HCT116 (cell line): Measurements from ENCODE around the gene LANCL3. TPM values are rescaled to one million over a fixed set of nuclear protein-coding genes. Genes with fewer than 3 reads are reported as not detected.

Source experiments
- ATAC-seq: fragments of 200-7000 bp; cut with Tn5 transposase; 2 replicates; pipeline ENCODE4 v1.9.1; 2020; ENCODE audit warnings: mild to moderate bottlenecking, moderate library complexity
- BruUV-seq: library from RNA; stranded (reverse); fragments of 400-500 nt; replicated peaks from 2 replicates; lab custom pipeline; 2021; lab: Mats Ljungman, UMichigan
- CTCF ChIA-PET: fragments of 300-600 bp; sonication (Branson Sonifier 250); formaldehyde crosslinking; loops from one replicate; lab custom pipeline; 2021; ENCODE audit warnings: antibody characterized with exemption; lab: Charles Lee
- POLR2A ChIA-PET: fragments of 300-600, 350-600 bp; sonication (Branson Sonifier 250); formaldehyde crosslinking; loops from one replicate; lab custom pipeline; 2021; ENCODE audit warnings: antibody characterized with exemption; lab: Charles Lee
- RAD21 ChIA-PET, 2 experiments: fragments of 300-600 bp; sonication (Branson Sonifier 250); formaldehyde crosslinking; loops; one replicate each; lab custom pipeline; 2023; ENCODE audit warnings: low total read pairs in 2 of 2; ENCODE audit not compliant: uncharacterized antibody in 2 of 2, unreplicated experiment in 2 of 2, low non-redundant PET in 1 of 2; lab: Charles Lee
- DNase-seq: peaks from one replicate; pipeline ENCODE4 v3.0.0-alpha.2; 2010; ENCODE audit warnings: low read depth, low spot score
- H2AFZ ChIP-seq: fragments of 200-600 bp; shearing (Covaris generic), sonication (generic); 2 replicates; pipeline ENCODE4 v1.6.1; 2017; ENCODE audit warnings: low read depth, mixed run types, mixed read lengths, antibody characterized with exemption, low read length; ENCODE audit not compliant: poor library complexity, severe bottlenecking
- H3K27ac ChIP-seq: 2 replicates; pipeline ENCODE4 v1.5.1; 2012; ENCODE audit warnings: low read depth, low read length
- H3K27me3 ChIP-seq: fragments of 200-600 bp; sonication (generic); 2 replicates; pipeline ENCODE4 v1.6.1; 2016; ENCODE audit warnings: mixed run types, low read length, mixed read lengths; ENCODE audit not compliant: insufficient read depth
- H3K36me3 ChIP-seq, 2 experiments: fragments of 200-500 bp in 1 of 2; fragments of 200-600 bp in 1 of 2; sonication (Bioruptor generic) in 1 of 2; sonication (generic) in 1 of 2; 2 replicates each; pipeline versions ENCODE4 v1.5.1 to v1.6.1; 2014 to 2016; ENCODE audit warnings: low read length in 2 of 2, inconsistent platforms in 1 of 2, mixed read lengths in 1 of 2, mixed run types in 1 of 2; ENCODE audit not compliant: insufficient read depth in 2 of 2, control insufficient read depth in 1 of 2
- H3K4me1 ChIP-seq, 2 experiments: fragments of 200-600 bp in 1 of 2; sonication (generic) in 1 of 2; 2 replicates each; pipeline versions ENCODE4 v1.5.1 to v1.6.1; 2012 to 2017; ENCODE audit warnings: low read length in 2 of 2, inconsistent platforms in 1 of 2, mild to moderate bottlenecking in 1 of 2, mixed read lengths in 1 of 2, mixed run types in 1 of 2, moderate library complexity in 1 of 2; ENCODE audit not compliant: insufficient read depth in 2 of 2, control insufficient read depth in 1 of 2
- H3K4me2 ChIP-seq: fragments of 200-600 bp; sonication (generic); 2 replicates; pipeline ENCODE4 v1.6.1; 2017; ENCODE audit warnings: mixed run types, low read length, mixed read lengths
- H3K4me3 ChIP-seq, 2 experiments: fragments of 200-600 bp in 1 of 2; sonication (generic) in 1 of 2; replicated peaks in 1 of 2; 2 replicates each; pipeline ENCODE4 v1.5.1; 2011 to 2016; ENCODE audit warnings: low read length in 2 of 2, control low read depth in 1 of 2, low read depth in 1 of 2, mild to moderate bottlenecking in 1 of 2, mixed read lengths in 1 of 2, mixed run types in 1 of 2
- H3K79me2 ChIP-seq: fragments of 200-600 bp; sonication (generic); 2 replicates; pipeline ENCODE4 v1.6.1; 2017; ENCODE audit warnings: mild to moderate bottlenecking, mixed run types, low read length, moderate library complexity, mixed read lengths; ENCODE audit not compliant: insufficient read depth
- H3K9ac ChIP-seq: fragments of 200-600 bp; sonication (generic); 2 replicates; pipeline ENCODE4 v1.6.1; 2016; ENCODE audit warnings: low read length, mixed read lengths
- H3K9me2 ChIP-seq: fragments of 200-600 bp; sonication (generic), shearing (Covaris generic); 2 replicates; pipeline ENCODE4 v1.6.1; 2017; ENCODE audit warnings: mixed run types, mild to moderate bottlenecking, moderate library complexity; ENCODE audit not compliant: insufficient read depth
- H3K9me3 ChIP-seq, 2 experiments: fragments of 200-500 bp in 1 of 2; fragments of 200-600 bp in 1 of 2; sonication (Bioruptor generic) in 1 of 2; sonication (generic) in 1 of 2; 2 replicates each; pipeline ENCODE4 v1.6.1; 2014 to 2017; ENCODE audit warnings: low read length in 2 of 2, mixed read lengths in 2 of 2, inconsistent platforms in 1 of 2, low read depth in 1 of 2, mild to moderate bottlenecking in 1 of 2, mixed run types in 1 of 2, moderate library complexity in 1 of 2; ENCODE audit not compliant: control insufficient read depth in 1 of 2, insufficient read depth in 1 of 2
- H4K20me1 ChIP-seq: fragments of 200-600 bp; sonication (generic), shearing (Covaris generic); 2 replicates; pipeline ENCODE4 v1.6.1; 2017; ENCODE audit warnings: mixed run types, mild to moderate bottlenecking, moderate library complexity; ENCODE audit not compliant: insufficient read depth
- CEBPB ChIP-seq: IDR thresholded peaks from 2 replicates; pipeline ENCODE4 v1.6.1; 2012; ENCODE audit warnings: low read depth
- CTCF ChIP-seq, 3 experiments: fragments of 200-600 bp in 1 of 3; sonication (generic) in 1 of 3; IDR thresholded peaks in 2 of 3; conservative IDR thresholded peaks in 1 of 3; 2 replicates each; pipeline ENCODE4 v1.5.1; 2012 to 2017; ENCODE audit warnings: low read depth in 2 of 3, low read length in 2 of 3, antibody characterized with exemption in 1 of 3, borderline replicate concordance in 1 of 3, control low read depth in 1 of 3, mild to moderate bottlenecking in 1 of 3, mixed read lengths in 1 of 3, mixed run types in 1 of 3, moderate library complexity in 1 of 3; ENCODE audit not compliant: insufficient read depth in 1 of 3
- EGR1 ChIP-seq: IDR thresholded peaks from 2 replicates; pipeline ENCODE4 v1.6.1; 2012; ENCODE audit warnings: low read depth
- EZH2 ChIP-seq: fragments of 200-600 bp; sonication (generic); IDR thresholded peaks from 2 replicates; pipeline ENCODE4 v1.6.1; 2017; ENCODE audit warnings: antibody characterized with exemption, mixed run types
- EZH2phosphoT487 ChIP-seq: fragments of 200-600 bp; IDR thresholded peaks from 2 replicates; pipeline ENCODE4 v1.6.1; 2018; ENCODE audit warnings: antibody characterized with exemption, borderline replicate concordance
- POLR2A ChIP-seq: IDR thresholded peaks from 2 replicates; pipeline ENCODE4 v1.7.0; 2011; ENCODE audit warnings: borderline replicate concordance; ENCODE audit not compliant: insufficient read depth, insufficient read length; ENCODE audit errors: extremely low read depth
- POLR2AphosphoS5 ChIP-seq: IDR thresholded peaks from 2 replicates; pipeline ENCODE4 v1.6.1; 2011; ENCODE audit warnings: mild to moderate bottlenecking, low read depth, low read length, moderate library complexity
- RAD21 ChIP-seq: IDR thresholded peaks from 2 replicates; pipeline ENCODE4 v1.6.1; 2012; ENCODE audit warnings: low read depth, mild to moderate bottlenecking
- SIN3A ChIP-seq: IDR thresholded peaks from 2 replicates; pipeline ENCODE4 v1.6.1; 2012; ENCODE audit warnings: low read depth
- SP1 ChIP-seq: IDR thresholded peaks from 2 replicates; pipeline ENCODE4 v1.6.1; 2012; ENCODE audit warnings: low read depth
- SRF ChIP-seq: IDR thresholded peaks from 2 replicates; pipeline ENCODE4 v1.6.1; 2012; ENCODE audit warnings: low read depth
- YY1 ChIP-seq: IDR thresholded peaks from 2 replicates; pipeline ENCODE4 v1.6.1; 2011; ENCODE audit warnings: low read length, low read depth, moderate library complexity, mild to moderate bottlenecking; ENCODE audit not compliant: insufficient replicate concordance; ENCODE audit errors: extremely low read depth
- ZFX ChIP-seq: fragments of 450-650 bp; IDR thresholded peaks from 2 replicates; pipeline ENCODE4 v1.6.1; 2017
- ZNF274 ChIP-seq: fragments of 200-500 bp; sonication (Bioruptor generic); IDR thresholded peaks from 2 replicates; pipeline ENCODE4 v1.6.1; 2014; ENCODE audit warnings: mild to moderate bottlenecking, low read depth, low read length, inconsistent platforms
- intact Hi-C: fragments of 100-400 bp; cut with micrococcal nuclease; formaldehyde crosslinking; loops from 2 replicates; pipeline ENCODE4 v1.10.0; 2022
- total RNA-seq: library from RNA; stranded (reverse); gene quantifications from one replicate; pipeline ENCODE4 v1.2.1, GENCODE V29; 2021; ENCODE audit not compliant: unreplicated experiment
- TF ChIP-seq, protein P1 (sequence below): IDR thresholded peaks from 2 replicates; pipeline ENCODE4 v1.6.1; 2012
- TF ChIP-seq, protein P2 (sequence below): IDR thresholded peaks from 2 replicates; pipeline ENCODE4 v1.6.1; 2012

LANCL3 gene
- total RNA-seq, 1 experiment from 2014 or later = 2.4 TPM

DNA sequence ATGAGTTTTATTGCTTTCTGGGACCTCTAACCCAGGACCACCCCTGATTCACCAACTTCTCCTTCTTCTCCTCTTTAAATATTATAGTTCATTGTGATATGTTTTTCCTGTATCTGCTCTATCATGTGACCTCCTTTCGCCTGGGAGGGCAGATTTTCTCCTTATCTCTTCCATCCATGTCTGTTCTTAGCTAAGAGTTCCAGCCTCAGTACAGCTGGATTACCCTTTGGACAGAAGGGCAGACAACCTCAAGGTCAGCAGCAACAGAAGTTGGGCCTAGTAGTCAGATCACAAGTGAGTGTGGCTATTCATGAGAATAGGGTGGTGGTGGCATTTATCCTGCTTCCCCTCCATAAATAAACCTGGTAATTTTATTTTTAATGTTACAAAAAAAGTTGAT lies 108.4 kb downstream of the LANCL3 start (continued):
- TF ChIP-seq POLR2AphosphoS5 (no peak), CEBPB (no peak), RAD21 (no peak), EZH2phosphoT487 (no peak), EZH2 (no peak), YY1 (no peak), EGR1 (no peak), SIN3A (no peak), ZNF274 (no peak)

GRCh38 chrX:37684426-37684825 lies 113.0 kb downstream of the LANCL3 start:
- Histone ChIP-seq H3K4me1 (peaks cover 11 to 24% of the 10 kb centered on the region in 2 experiments), H3K9ac (no peak overlapping the region), H4K20me1 (no peaks in the 10 kb centered on the region), H3K4me3 (no peak overlapping the region)
- TF ChIP-seq POLR2A (no peak), SIN3A (no peak), ZFX (no peak), SRF (no peak), CTCF (IDR thresholded peaks at IDR 0.05 in 2 of 3, conservative IDR thresholded peaks at IDR 0.05 in 1 of 3; ENCODE audit: borderline replicate concordance in 1 of 3, insufficient read depth in 1 of 3, low read depth in 2 of 3, low read length in 2 of 3) (no peak), CEBPB (no peak), SP1 (no peak), ZNF274 (no peak), EGR1 (no peak), EZH2phosphoT487 (no peak), RAD21 (no peak), EZH2 (no peak)
- TF ChIP-seq, protein P1, sequence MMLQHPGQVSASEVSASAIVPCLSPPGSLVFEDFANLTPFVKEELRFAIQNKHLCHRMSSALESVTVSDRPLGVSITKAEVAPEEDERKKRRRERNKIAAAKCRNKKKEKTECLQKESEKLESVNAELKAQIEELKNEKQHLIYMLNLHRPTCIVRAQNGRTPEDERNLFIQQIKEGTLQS = no peak
- TF ChIP-seq, protein P2, sequence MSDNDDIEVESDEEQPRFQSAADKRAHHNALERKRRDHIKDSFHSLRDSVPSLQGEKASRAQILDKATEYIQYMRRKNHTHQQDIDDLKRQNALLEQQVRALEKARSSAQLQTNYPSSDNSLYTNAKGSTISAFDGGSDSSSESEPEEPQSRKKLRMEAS = no peak
- TF ChIP-seq, all 23 proteins: peak for 0
- intact Hi-C loops = no loop called here
- H3K4me2 ChIP-seq = peak overlapping the region; percentile 72; the same call in 1 of the 2 replicates
- H3K79me2 ChIP-seq = no peaks in the 10 kb centered on the region
- ChIA-PET POLR2A (no interaction called here), CTCF (no interaction called here), RAD21 (no interaction called here)
- DNase-seq (no peak), ATAC-seq (no peak)
- H3K27ac ChIP-seq = no peak overlapping the region
- H3K27me3 ChIP-seq = no peaks in the 10 kb centered on the region
- BruUV-seq = no TSS peak
- no peaks in the 10 kb centered on the region for H3K36me3 ChIP-seq
- H3K9me3 ChIP-seq = no peaks in the 10 kb centered on the region
- H2AFZ ChIP-seq = no peak overlapping the region
- H3K9me2 ChIP-seq = no peaks in the 10 kb centered on the region
